ENCODE measurements around the gene TLK1. TPM values are rescaled to one million over a fixed set of nuclear protein-coding genes. Genes with fewer than 3 reads are reported as not detected.

The TLK1 gene
- total RNA-seq, 1 experiment from 2014 or later, result 79.1 TPM

DNA sequence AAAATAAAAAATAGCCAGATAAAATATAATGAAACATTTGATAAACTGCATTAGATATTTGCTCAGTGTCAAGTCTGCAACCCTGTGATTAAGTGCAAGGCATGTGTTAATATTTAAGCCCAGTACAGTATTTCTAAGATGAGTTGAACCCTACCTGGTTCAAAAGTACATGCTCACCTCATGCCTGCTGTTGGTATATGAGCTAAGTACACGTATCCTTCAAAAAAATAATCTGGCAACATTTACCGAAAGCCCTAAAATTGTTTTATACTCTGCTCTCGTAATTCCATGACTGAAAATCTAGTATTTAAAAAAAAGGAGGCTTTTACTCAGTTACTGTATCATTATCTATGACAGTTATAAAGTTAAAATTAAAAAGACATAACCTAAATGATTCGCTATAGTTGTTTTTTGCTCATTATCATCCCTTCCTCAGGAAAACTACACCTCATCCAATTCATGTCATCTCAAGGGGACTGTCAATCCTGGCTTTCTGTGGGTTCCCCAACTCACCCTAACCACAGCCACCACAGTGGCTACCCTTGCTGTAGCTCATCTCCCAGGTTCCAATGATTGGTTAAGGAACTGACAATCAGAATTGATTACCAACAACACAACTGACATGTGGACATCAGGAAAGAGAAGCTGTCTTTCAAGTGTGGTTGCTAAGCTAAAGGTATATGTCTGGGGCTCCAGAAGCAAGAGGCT, 10.6 kb downstream of the TLK1 start:
- Histone ChIP-seq H3K27ac (ENCODE audit: low read depth, low read length, poor library complexity, severe bottlenecking) (no peak overlapping the region), H3K9me3 (ENCODE audit: low read depth, low read length, poor library complexity, severe bottlenecking) (no peaks in the 10 kb centered on the region), H3K36me3 (ENCODE audit: insufficient read depth, low read length, poor library complexity, severe bottlenecking) (no peaks in the 10 kb centered on the region), H3K27me3 (replicated peaks; ENCODE audit: insufficient read depth, low read depth, low read length, poor library complexity) (no peaks in the 10 kb centered on the region), H3K4me1 (ENCODE audit: insufficient read depth, low read length, poor library complexity, severe bottlenecking) (peaks cover 20% of the 10 kb centered on the region), H3K4me3 (ENCODE audit: low read depth, low read length, poor library complexity, severe bottlenecking) (no peak overlapping the region)
- ChIA-PET CTCF (interaction anchor here (0.6 kb wide), 1 partner anchor 13 kb away, joined by 3 read pairs; no protein-coding TSS in a partner anchor), POLR2A (ENCODE audit: low non-redundant PET) (no interaction called here)
- TF ChIP-seq EZH2 (IDR thresholded peaks at IDR 0.05; ENCODE audit: borderline replicate concordance, low read depth, low read length, poor library complexity, severe bottlenecking), result no peak
- TF ChIP-seq, protein P1, sequence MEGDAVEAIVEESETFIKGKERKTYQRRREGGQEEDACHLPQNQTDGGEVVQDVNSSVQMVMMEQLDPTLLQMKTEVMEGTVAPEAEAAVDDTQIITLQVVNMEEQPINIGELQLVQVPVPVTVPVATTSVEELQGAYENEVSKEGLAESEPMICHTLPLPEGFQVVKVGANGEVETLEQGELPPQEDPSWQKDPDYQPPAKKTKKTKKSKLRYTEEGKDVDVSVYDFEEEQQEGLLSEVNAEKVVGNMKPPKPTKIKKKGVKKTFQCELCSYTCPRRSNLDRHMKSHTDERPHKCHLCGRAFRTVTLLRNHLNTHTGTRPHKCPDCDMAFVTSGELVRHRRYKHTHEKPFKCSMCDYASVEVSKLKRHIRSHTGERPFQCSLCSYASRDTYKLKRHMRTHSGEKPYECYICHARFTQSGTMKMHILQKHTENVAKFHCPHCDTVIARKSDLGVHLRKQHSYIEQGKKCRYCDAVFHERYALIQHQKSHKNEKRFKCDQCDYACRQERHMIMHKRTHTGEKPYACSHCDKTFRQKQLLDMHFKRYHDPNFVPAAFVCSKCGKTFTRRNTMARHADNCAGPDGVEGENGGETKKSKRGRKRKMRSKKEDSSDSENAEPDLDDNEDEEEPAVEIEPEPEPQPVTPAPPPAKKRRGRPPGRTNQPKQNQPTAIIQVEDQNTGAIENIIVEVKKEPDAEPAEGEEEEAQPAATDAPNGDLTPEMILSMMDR (conservative IDR thresholded peaks at IDR 0.05; ENCODE audit: low read depth, low read length), result no peak
- BruUV-seq (replicated peaks), result no TSS peak
- intact Hi-C loops (cut with micrococcal nuclease; ENCODE audit: unreplicated experiment), result no loop called here
- DNase-seq (ENCODE audit: low spot score), result no peak

DNA sequence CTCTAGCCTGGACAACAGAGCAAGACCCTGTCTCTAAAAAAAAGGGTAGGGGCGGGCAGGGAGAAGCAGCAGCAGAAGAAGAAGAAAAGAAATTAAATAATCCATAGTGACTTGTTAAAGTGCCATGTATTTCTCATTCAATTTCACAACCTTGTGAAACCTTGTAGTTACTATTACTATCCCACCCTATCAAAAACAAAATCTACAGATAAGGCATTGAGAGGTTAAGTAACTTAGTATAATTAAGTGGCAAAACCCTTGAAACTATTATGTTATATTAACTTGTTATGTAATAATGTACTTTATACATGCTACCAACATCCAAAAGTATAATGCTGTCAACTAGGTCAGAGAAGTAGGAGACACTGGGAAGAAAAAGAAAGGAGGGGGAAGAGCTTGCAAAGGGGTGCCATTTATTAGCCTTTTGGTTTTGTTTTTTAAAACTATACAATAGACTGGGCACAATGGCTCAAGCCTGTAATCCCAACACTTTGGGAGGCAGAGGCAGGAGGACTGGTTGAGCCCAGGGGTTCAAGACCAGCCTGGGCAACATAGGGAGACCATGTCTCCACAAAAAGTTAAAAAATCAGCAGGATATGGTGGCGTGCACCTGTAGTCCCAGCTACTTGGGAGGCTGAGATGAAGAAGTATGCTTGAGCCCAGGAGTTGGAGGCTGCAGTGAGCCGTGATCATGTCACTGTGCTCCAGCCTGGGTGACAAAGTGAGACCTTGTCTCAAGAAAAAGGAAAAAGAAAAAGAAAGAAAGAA, 11.3 kb downstream of the TLK1 start:
- Histone ChIP-seq H3K4me1 (ENCODE audit: insufficient read depth, low read length, poor library complexity, severe bottlenecking) (peaks cover 13% of the 10 kb centered on the region), H3K9me3 (ENCODE audit: low read depth, low read length, poor library complexity, severe bottlenecking) (no peaks in the 10 kb centered on the region), H3K36me3 (ENCODE audit: insufficient read depth, low read length, poor library complexity, severe bottlenecking) (no peaks in the 10 kb centered on the region), H3K4me3 (ENCODE audit: low read depth, low read length, poor library complexity, severe bottlenecking) (no peak overlapping the region), H3K27me3 (replicated peaks; ENCODE audit: insufficient read depth, low read depth, low read length, poor library complexity) (no peaks in the 10 kb centered on the region), H3K27ac (ENCODE audit: low read depth, low read length, poor library complexity, severe bottlenecking) (no peak overlapping the region)
- ChIA-PET CTCF (no interaction called here), POLR2A (ENCODE audit: low non-redundant PET) (no interaction called here)
- DNase-seq (ENCODE audit: low spot score), result no peak
- intact Hi-C loops (cut with micrococcal nuclease; ENCODE audit: unreplicated experiment), result no loop called here
- TF ChIP-seq EZH2 (IDR thresholded peaks at IDR 0.05; ENCODE audit: borderline replicate concordance, low read depth, low read length, poor library complexity, severe bottlenecking), result no peak
- TF ChIP-seq, protein P1 (conservative IDR thresholded peaks at IDR 0.05; ENCODE audit: low read depth, low read length), result no peak
- BruUV-seq (replicated peaks), result no TSS peak

DNA sequence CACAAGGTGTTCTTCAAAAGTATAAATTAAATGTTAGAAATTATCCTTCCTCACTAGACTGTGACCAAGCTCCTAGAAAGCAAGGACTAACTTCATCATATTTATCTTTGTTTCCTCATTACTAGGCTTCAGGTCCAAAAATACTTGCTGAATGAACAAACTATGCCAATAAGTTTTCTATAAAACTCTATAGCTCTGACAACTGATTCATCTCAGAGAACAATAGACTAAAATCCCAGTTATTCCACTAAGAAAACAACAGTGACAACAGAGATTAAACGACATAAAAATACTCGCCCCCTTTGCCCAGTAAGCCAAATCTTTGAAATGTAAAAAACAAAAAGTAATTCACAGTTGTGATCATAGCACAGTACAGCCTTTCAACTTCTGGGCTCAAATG, 13.6 kb downstream of the TLK1 start:
- Histone ChIP-seq H3K36me3 (ENCODE audit: insufficient read depth, low read length, poor library complexity, severe bottlenecking) (no peaks in the 10 kb centered on the region), H3K27ac (ENCODE audit: low read depth, low read length, poor library complexity, severe bottlenecking) (no peak overlapping the region), H3K27me3 (replicated peaks; ENCODE audit: insufficient read depth, low read depth, low read length, poor library complexity) (no peaks in the 10 kb centered on the region), H3K4me1 (ENCODE audit: insufficient read depth, low read length, poor library complexity, severe bottlenecking) (peaks cover 6% of the 10 kb centered on the region), H3K4me3 (ENCODE audit: low read depth, low read length, poor library complexity, severe bottlenecking) (no peak overlapping the region), H3K9me3 (ENCODE audit: low read depth, low read length, poor library complexity, severe bottlenecking) (no peaks in the 10 kb centered on the region)
- POLR2A ChIA-PET (ENCODE audit: low non-redundant PET), result no interaction called here
- no peak for DNase-seq (ENCODE audit: low spot score)
- CTCF ChIA-PET, result interaction anchor here (0.7 kb wide), 1 partner anchor 174 kb away, joined by 4 read pairs; no protein-coding TSS in a partner anchor
- BruUV-seq (replicated peaks), result no TSS peak
- TF ChIP-seq, protein P1 (conservative IDR thresholded peaks at IDR 0.05; ENCODE audit: low read depth, low read length), result no peak
- TF ChIP-seq EZH2 (IDR thresholded peaks at IDR 0.05; ENCODE audit: borderline replicate concordance, low read depth, low read length, poor library complexity, severe bottlenecking), result no peak
- intact Hi-C loops (cut with micrococcal nuclease; ENCODE audit: unreplicated experiment), result no loop called here
